Neural cell (in vitro differentiated cells): Measurements from ENCODE around the gene DHX16.
"Not testable (repeated sequence)": the region's sequence is repeated elsewhere in the genome, so short reads cannot be mapped to it uniquely, and the experiment has no call there.

ENCODE experiments used
- CTCF ChIP-seq: fragments of 450-650 bp; IDR thresholded peaks from 2 replicates; pipeline ENCODE4 v1.5.1; 2014; ENCODE audit warnings: antibody characterized with exemption, mild to moderate bottlenecking, moderate library complexity; ENCODE audit not compliant: poor library complexity, severe bottlenecking
- EP300 ChIP-seq: fragments of 450-650 bp; conservative IDR thresholded peaks from 2 replicates; pipeline ENCODE4 v1.6.1; 2014; ENCODE audit warnings: antibody characterized with exemption, mild to moderate bottlenecking, moderate library complexity; ENCODE audit not compliant: poor library complexity, severe bottlenecking
- EZH2 ChIP-seq: fragments of 200-600, 300-800 bp; shearing (Covaris generic), sonication (generic); IDR thresholded peaks from 2 replicates; pipeline ENCODE4 v1.6.1; 2014; ENCODE audit warnings: antibody characterized with exemption, low read length, borderline replicate concordance, mild to moderate bottlenecking; ENCODE audit not compliant: insufficient read depth, poor library complexity, severe bottlenecking
- POLR2AphosphoS5 ChIP-seq: IDR thresholded peaks from 2 replicates; pipeline ENCODE4 v1.6.1; 2012
- RAD21 ChIP-seq: fragments of 450-650 bp; conservative IDR thresholded peaks from 2 replicates; pipeline ENCODE4 v1.6.1; 2014; ENCODE audit warnings: antibody characterized with exemption, mild to moderate bottlenecking, moderate library complexity
- REST ChIP-seq: IDR thresholded peaks from 2 replicates; pipeline ENCODE4 v1.6.1; 2012; ENCODE audit warnings: borderline replicate concordance
- SMC3 ChIP-seq: fragments of 450-650 bp; conservative IDR thresholded peaks from 2 replicates; pipeline ENCODE4 v1.6.1; 2014; ENCODE audit warnings: antibody characterized with exemption, mild to moderate bottlenecking, moderate library complexity; ENCODE audit not compliant: poor library complexity

GRCh38 chr6:30722025-30722279, 49.1 kb upstream of the DHX16 start:
- not testable (repeated sequence) for TF ChIP-seq RAD21, EP300, CTCF, EZH2, SMC3, REST, POLR2AphosphoS5
